AG10803 (cell line): ENCODE results near the gene PAXX.

Experiments used
- DNase-seq: peaks from one replicate; pipeline ENCODE4 v3.0.0; 2010; ENCODE audit warnings: low read depth
- H3K4me3 ChIP-seq: 2 replicates; pipeline ENCODE4 v1.5.1; 2011; ENCODE audit warnings: mild to moderate bottlenecking, low read length, control low read depth
- TF ChIP-seq, protein P1 (sequence below): conservative IDR thresholded peaks from 2 replicates; pipeline ENCODE4 v1.5.1; 2011; ENCODE audit warnings: mild to moderate bottlenecking, low read length, control low read depth, inconsistent platforms

The PAXX gene

DNA sequence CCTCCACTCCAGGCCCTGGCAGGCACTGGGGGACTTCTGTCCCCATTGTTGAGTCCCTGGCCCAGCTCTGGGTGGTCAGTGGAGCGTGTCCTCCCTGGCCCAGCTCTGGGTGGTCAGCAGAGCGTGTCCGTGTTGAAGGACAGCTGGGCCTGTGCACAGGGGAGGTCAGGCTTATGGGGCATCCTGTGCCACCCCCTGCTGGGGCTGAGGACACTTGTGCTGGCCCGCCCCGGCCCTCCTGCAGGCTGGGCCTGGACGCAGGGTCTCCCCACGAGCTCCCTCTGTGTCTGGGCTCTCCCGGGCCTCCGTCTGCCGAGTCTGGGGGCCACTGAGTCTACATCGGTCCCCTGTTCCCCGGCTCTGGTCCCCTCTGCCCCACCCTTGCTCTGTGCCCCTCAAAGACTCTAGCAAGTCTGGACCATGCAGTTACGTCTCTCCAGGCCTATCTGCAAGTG, 15.6 kb downstream of the PAXX start:
- TF ChIP-seq, protein P1, sequence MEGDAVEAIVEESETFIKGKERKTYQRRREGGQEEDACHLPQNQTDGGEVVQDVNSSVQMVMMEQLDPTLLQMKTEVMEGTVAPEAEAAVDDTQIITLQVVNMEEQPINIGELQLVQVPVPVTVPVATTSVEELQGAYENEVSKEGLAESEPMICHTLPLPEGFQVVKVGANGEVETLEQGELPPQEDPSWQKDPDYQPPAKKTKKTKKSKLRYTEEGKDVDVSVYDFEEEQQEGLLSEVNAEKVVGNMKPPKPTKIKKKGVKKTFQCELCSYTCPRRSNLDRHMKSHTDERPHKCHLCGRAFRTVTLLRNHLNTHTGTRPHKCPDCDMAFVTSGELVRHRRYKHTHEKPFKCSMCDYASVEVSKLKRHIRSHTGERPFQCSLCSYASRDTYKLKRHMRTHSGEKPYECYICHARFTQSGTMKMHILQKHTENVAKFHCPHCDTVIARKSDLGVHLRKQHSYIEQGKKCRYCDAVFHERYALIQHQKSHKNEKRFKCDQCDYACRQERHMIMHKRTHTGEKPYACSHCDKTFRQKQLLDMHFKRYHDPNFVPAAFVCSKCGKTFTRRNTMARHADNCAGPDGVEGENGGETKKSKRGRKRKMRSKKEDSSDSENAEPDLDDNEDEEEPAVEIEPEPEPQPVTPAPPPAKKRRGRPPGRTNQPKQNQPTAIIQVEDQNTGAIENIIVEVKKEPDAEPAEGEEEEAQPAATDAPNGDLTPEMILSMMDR, result no peak
- no peak overlapping the region for H3K4me3 ChIP-seq
- DNase-seq, result no peak

DNA sequence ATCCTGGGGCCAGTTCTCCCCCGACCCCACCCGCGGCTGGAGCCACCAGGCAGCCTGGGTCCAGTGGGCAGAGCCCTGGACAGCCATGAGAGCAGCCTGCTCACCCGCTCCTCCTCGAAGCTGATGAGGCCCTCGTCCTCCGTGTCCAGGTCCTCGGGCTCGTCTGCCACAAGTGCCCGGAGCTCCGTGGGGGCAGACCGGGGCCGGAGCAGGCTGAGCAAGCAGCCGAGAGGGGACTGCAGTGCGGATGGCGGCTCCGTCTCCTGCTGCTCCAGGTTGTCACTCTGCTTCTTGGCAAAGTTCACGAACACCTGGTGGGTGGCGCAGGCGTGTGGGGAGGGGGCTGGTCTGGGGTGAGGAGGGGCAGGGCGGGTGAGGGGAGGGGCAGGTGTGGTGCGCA, 16.1 kb downstream of the PAXX start:
- TF ChIP-seq, protein P1, result no peak
- no peak for DNase-seq
- H3K4me3 ChIP-seq, result no peak overlapping the region

DNA sequence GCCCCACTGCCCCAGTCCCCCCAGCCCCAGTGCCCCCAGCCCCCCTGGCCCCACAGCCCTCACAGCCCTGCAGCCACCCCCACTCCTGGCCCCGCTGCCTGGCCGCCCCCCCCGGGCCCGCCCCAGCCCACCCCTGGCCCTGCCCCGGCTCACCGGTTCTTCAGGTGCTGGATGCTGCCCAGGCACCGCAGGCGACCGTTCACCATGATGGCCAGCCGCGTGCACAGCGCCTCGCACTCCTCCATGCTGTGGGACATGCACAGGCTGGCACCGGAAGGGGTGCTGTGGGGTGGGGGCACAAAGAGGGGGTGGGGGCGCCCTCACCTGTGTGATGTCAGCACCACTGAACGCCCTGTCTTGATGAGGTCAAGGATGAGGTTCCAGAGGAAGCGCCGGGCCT, 17.0 kb downstream of the PAXX start:
- DNase-seq, result no peak
- no peak overlapping the region for H3K4me3 ChIP-seq
- TF ChIP-seq, protein P1, result no peak

DNA sequence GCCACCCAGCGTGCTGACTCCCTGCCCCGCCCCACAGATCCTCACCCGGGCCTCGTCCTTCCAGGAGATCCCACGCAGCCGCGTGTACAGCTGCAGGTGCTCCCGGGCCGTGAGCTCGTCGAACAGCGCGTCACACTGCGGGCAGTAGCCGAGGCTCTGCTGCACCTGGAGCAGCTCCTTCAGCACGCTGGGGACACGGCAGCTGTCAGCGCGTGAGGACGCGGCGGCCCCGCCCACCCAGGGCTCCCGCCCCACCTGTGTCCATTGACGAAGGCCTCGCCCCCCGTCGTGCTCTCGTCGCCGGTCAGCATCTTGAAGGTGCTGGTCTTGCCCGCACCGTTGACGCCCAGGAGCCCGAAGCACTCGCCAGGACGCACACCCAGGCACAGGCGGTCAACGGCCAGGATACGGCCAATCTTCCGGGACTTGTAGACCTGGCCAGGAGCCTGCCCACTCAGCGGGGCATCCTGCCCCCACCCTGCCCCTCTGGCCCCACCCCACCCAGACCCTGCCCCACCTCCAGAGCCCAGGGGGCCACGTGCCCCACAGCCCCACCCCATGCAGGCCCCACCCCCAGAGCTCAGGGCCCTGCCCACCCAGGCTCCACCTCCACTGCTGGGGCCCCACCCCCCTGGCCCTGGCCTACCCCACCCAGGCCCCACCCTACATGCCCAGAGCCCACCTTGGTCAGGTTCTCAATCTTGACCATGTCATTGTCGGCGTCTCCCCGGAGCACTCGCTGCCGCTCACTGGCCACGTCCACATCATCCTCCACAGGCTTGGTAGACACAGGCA, 17.9 kb downstream of the PAXX start:
- no peak for DNase-seq
- no peak overlapping the region for H3K4me3 ChIP-seq
- TF ChIP-seq, protein P1, result no peak

DNA sequence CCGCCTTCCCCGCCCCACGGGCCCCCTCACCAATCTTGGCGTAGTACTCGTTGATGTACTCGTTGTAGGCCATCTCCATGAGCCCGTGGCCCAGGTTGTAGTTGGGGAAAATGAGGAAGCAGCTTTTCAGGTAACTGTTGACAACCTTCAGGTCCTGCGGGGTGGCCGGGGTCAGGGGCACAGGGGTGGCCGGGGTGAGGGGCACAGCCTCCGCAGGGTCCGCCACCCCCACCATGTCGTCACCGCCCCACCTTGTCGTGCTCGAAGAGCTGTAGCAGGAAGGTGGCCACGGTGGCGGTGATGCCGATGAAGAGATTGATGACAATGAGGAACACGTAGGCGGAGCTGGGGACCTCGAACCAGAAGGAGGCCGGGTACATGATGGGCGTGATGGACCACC, 18.9 kb downstream of the PAXX start:
- TF ChIP-seq, protein P1, result no peak
- H3K4me3 ChIP-seq, result no peak overlapping the region
- no peak for DNase-seq

DNA sequence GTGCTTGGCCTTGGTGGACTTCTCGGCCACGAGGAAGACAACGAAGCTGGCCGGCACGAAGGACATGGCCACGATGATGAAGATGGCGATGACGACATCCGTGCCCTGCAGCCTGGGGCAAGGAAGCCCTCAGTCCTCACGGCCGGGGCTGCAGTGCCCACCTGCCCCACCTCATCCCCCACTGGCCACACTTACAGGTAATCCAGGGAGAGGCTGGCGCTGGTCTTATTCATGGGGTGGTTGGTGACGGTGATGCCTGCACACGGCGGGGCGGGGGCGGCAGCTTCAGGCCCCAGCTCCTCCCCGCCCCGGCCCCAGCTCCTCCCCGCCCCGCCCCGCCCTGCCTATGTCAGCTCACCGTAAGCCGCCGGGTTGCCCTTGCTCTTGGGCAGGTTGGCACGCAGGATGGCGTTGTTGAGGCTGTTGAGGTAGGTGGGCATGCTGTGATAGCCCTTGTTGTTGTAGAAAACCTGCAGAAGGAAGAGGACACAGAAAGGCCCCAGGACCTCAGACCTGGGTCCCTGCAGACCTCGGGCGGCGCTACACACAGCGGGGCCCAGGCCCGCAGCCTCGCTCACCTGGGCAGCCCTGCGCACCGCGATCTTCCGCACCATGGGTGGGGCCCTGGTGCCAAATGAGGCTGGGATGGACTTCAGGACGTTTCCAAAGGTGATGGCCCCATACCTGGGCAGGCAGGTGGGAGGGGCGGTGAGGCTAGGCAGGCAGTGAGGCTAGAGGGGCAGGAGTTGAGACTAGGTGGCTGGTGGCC, 19.9 kb downstream of the PAXX start:
- TF ChIP-seq, protein P1, result no peak
- no peak overlapping the region for H3K4me3 ChIP-seq
- DNase-seq, result no peak
